SIG-M5 (cell line): ENCODE results near the gene TLCD1.
A peak's percentile ranks its signal among the peaks of the same experiment; 100 is the strongest.

Source experiments
- DNase-seq: peaks from one replicate; lab custom pipeline; 2025; lab: John Stamatoyannopoulos, UW

Gene TLCD1

DNA sequence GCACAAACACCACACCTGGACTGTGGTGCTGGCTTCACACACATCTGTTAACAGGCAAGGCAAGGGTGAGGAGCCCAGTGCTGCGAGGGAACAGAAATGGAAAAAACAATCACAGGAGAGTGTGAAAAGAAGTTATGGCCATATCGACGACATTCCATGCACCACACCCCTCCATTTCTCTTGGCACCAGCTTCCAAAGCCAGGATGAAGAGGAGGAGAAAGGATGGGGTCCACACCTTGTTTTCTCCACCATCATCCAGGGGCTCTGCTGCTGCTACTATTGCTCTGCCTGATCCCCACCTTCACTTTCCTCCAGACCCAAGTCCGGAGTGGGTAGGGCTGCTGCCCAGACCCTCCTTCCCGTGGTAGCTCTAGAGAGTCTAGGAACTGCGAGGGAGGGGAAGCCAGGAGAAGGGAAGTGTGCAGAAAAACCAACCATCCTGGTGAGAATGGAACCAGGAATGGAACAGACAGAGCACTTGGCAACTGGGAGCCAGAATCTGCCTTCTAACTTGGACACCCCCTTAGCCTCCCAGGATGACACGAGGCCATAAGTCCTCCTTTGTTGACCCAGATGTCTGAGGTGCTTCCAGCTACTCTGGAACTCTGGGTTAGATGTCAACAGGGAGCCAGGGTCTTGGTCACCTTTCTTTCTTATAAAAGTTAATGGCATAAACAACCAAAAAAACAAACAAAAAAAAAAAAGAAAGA lies 13.2 kb downstream of the TLCD1 start:
- DNase-seq: no peak

DNA sequence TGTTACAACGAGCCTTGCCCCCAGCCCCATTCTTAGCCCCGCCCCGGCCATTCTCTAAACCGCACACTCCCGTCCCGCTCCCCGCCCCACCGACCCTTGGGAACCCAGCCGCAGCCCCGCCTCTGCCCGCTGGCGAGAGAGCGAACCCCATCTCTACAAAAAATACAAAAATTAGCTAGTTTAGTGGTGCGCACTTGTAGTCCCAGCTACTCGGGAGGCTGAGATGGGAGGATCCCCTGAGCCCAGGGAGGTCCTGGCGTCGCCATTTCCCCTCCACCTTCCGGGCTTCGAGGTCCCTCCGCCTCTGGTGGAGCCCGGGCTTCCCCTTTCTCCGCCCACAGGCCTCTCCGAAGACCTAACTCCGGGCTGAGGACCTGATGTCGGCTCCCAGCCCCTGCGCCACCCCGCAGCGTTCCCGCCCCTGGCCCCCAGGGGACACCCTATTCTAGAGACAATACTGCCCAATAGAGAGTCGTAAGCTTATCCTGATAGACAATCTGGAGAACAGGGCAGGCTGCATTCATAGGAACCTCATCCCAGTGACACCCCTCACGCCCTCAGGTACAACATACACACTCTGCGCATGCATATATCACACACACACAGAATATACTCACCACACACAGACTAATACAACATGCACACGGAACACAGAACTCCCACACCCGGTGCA lies 13.9 kb downstream of the TLCD1 start:
- no peak for DNase-seq

DNA sequence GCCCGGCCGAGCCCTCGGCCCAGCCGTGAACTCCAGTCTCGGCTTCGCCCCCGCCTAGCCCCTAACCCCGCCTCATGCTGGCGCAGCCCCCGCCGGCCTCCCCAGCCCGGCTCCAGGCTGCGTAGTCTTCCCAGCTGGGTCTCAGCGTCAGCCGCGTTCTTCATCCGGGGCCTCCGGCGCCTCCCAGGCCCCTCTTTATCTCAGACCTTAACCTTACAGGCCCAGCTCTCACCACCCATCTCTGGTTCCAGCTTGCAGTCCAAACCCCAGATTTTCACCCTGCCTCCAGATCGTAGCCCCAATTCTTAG lies 14.4 kb downstream of the TLCD1 start, which contains the start of gene PROCA1:
PROCA1 (minus strand) TSS at position 166 of the 309 bp plus-strand sequence. CDS start 228 bp downstream, outside the sequence.
- DNase-seq: no peak

DNA sequence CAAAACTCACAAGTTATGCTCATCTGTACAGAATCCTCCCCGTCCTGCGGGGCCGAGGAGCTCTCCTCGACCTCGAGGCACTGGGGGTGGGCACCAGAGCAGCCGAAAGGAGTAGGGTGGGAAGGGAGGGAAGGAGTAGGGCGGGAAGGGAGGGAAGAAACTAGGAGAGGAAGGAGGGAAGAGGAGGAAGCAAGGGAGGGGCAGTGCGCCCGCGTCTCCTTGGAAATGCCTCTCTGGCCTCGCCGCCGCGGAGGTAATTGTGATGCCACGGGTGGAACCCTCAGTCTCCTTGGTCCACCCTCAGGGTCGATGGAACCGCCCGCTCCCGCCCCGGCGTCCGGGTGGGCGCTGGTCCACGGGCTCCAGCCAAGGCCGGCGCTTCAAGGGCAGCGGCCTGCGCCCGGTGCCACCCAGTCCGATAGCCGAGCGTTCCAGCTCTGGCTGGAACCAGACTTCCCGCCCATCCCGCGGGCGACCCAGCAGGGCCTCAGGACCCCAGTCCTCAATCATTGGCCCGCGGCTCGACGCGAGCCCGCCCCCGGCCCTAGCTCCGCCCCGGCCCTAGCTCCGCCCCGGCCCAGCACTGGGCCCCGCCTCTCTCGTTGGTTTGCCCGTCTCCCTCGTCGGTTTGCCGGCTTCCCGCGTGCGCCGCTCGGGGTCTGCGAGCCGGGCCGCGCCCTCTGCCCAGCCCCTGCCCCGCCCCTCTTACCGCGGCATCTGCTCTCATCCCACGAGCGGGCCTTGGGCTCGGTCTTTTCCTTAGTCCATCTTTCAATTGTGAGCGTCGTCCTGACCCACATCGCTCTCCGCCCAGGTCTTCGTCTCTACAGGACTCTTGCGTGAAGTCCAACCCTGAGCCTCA lies 14.9 kb downstream of the TLCD1 start:
- DNase-seq: peak; percentile 41

DNA sequence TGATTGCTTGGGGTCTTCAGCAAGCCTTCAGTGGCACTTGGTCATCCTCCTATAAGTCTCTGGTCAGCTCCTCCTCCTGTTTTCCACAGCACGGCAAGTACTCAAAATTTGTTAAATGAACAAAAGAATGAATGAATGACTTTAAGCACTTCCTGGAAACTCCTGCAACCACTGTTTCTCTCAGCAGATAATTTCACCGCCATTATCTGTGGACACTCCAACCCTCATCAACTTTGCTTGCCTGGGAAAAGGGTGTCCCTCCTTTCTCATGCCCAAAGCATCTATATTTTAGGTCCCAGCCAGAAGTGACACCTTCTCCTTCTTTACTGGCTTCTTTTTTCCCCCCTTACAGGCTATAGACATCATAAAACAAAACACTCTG lies 18.7 kb downstream of the TLCD1 start:
- DNase-seq: no peak

DNA sequence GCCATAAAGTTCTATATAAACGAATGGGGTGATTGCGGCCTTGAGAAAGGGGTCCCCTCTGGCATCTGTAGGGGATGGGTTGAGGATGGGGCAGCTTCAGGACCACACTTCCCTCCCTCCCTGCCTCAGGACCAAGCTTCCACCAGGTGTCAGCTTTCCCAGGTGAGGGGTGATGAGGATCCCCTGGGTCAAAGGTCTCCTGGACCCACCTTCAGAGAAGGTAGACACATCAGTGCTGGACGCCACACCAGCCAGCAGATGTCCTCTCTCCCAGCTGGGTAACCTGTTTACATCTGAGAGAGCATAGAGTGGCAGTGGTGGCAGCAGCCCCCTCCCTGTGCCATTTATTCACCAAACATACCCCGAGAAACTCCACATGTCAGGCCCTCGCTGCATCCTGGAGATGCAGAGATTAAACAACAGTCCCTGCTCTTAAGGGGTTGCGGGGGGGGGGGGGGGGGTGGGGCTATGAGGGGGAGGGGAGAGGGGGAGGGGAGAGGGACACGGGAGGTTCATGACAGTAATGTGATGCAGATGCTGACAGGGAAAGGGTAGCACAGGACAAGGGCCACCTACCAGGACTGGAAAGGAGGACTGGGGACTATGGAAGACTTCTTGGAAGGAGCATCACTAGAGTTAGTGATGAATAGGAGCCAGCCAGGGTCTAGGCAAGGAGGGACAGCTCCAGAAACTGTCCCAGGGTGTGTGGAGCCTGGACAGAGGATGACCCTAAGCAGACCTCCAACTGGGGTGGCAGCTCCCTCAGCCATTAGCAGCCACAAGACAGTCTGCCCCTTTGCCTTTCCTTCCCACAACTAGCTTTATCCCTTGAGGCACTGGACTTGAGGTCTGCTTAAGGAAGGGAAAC lies 19.3 kb downstream of the TLCD1 start:
- no peak for DNase-seq

DNA sequence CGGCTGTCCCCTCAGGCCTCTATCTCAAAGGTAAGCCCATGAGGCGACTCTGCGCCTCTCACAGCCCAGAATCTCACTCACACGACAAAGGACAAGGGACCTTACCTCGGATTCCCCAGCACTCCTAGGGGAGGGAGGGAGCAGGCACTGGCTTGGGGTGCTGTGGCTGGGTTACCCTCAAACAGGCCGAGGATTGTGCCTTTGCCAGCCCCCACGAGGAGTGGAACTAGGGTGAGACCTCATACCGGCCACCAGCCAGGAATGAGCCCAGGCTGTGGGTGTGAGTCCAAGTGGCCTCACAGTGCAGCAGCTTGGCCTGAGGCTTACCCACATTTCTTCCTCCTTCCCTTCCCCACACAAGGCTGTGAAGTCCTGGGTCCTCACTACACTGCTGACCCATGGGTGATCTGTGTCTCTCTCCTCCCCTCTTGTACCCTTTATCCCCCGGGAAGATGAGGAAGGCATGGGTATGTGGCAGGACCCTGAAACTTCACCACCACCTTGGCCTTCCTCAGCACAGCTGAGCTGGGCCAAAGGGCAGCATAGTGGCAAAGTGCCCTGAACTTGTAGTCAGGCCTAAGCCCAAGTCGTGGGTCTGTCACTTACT lies 20.2 kb downstream of the TLCD1 start:
- no peak for DNase-seq

DNA sequence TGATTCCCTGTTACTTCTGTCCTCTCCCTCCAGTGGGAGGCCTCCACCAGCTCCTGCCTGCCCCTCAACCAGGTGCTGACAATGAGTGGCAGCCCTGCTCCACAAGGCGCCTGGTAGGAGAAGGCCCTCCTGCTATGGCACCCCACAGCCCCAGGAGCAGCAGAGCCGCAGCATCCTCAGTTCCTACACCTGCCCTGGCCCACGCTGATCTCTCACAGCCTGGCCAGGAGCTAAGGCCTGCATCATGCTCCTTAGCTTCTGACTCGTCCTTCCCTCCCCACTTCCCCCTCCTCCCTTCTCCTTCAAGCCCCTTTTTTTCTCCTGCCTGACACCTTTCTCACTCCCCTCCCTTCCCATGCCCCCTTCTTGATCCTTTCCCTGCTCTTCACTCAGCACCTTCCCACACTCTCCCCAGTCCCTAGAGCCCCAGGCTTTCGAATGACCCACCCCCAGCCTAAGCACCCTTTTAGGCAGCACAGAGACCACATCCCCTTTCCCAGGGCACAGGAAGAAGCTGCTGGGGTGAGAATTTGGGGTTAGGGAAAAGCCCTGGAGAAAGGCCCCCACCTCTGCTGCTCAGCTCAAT lies 20.9 kb downstream of the TLCD1 start:
- no peak for DNase-seq

DNA sequence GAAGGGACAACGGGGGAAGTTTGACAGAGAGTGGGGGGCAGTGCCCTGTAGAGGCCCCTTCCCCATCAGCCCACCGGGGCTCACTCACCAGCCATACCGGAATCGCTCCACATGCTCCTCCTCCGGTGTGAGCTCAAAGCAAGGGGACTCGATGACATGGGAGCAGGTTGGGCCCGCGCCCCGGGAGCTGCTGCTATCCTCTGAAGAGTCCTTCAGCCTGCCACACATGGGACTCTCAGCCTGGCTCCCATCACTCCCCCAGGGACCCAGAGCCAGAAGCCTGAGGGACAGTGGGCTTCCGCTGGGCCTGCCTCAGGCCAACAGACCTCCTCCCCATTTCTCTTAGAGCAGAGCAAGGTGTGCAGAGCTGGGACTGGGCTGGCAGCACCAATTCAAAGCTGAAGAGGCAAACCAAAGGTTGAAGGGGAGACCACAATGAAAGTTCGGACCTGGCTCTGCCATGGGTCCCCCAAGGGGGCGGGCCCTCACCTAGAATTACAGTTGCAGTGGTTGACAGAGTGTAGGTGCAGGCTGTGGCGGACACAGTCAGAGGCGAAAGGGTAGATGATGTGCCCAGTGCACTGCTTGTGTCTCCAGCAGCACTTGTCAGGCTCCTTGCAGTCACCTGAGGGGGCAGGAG lies 21.7 kb downstream of the TLCD1 start:
- no peak for DNase-seq

DNA sequence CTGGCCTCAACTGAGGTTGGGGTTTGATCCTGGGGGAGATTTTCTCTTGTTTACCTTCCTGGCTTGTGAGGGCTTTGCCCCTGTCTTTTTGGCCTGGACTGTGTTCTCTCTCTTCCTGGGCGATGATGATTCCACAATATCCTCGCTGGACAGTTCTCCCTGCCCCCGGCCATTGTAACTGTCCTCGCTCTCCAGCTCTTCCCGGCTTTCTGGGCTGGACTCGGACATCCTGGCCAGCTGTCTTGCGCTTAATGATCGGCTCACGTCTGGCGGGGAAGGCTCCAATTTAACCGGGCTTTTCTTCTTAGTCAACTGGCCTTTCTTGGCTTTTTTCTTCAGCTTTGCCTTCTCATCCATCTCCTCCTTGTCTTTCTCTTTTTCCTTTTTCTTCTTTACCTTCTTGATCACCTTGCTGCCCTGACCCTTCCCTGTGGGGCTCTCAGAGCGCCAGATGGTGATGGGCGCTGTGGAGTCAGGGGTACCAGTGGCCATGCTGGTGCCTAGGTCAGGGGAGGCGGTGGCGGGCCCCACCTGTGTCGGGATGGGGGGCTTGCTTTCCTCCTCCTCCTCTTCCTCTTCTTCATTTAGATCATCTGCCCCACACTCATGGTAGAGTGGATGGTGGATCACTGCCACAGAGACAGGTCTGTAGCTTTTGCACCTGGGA lies 22.3 kb downstream of the TLCD1 start:
- no peak for DNase-seq

DNA sequence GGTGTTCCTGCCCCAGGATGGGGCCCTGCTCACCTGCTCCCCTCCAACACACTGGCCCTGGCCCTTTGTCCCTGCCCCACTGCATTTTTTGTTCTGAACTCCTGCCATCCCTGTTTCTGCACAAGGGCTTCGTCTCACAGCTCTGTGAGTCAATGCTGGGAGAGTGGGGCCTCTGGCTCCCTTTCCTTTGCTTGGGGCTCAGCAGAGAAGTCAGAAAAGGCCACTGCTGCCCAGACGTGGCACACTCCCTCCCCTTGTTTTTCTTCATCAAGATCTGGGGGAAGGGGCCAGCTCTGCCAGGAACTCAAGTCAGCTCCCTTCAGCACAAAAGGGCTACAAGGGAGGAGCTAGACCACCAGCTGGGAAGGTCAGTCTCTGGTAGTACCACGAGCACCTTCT lies 23.3 kb downstream of the TLCD1 start:
- DNase-seq: no peak

DNA sequence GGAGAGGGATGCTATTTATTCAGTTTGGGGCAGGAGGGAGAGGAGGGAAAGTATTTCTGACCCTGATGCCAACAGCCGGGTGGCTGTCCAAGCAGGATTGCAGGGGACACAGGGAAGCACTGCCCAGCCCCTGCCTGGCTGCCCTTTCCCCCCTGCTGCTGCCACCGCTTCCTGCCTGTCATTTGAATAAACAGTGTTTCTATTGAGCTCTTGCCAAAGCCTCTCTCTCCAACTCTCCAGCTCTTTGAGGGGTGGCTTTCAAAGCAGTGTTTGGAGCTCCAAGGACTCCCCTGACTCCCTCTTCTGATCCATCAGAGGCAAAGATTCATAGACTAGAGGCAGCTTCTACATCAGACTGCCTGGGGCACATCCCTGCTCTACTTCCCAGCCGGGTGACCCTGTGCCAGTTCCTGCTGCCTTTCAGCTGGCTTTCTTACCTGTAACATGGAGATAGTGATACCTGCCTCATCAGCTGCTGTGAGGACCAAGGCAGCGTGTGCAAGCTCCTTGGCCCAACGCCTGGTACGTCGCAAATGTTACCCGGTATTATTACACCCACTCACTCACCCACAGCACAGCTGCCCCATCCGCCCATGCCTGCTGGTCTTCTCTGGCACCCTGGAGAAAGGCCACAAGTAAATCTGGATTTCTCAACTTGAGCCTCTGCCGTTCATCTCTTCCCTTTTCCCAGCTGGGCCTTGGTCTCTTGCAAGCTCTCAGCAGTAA lies 23.8 kb downstream of the TLCD1 start:
- DNase-seq: no peak

DNA sequence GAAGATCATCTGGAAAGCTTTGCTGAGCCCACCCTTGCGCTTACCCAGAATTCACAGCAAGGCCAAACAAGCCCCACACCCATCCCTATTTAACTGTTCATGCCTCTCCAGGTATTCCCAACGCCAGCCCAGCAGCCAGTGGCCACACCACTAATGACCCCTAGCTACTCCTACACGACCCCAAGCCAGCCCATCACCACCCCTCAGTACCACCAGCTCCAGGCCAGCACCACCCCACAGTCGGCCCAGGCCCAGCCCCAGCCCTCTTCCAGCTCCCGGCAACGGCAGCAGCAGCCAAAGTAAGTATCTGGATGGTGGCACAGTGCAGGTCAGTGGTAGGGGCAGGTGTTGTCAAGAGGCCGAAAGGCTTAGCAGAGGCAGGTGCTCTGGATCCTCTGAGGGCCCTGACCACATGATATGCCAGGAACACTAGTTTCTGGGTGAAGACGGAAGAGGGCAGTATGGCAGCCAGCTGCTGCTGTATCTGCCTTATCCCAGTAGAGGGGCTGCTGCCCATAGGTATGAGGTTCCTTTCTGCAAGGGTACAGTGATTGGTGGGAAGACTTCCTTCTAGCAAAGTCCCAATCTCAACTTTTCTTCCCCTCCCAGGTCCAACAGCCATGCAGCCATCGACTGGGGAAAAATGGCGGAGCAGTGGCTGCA lies 25.1 kb downstream of the TLCD1 start:
- DNase-seq: no peak

DNA sequence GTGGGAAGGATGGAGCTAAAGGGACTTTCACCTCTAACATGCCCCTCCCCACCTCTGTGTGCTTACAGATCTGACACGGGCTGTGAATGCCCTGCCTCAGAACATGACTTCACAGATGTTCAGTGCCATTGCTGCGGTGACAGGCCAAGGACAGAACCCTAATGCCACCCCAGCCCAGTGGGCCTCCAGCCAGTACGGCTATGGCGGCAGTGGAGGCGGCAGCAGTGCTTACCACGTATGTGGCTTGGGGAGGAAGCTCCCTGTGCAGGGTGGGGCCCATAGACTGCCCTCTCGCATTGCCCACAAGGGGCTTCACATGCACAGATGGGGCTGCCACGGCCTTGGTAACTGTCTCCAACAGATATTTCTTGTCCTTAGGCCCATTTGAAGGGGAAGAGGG lies 25.8 kb downstream of the TLCD1 start:
- no peak for DNase-seq

DNA sequence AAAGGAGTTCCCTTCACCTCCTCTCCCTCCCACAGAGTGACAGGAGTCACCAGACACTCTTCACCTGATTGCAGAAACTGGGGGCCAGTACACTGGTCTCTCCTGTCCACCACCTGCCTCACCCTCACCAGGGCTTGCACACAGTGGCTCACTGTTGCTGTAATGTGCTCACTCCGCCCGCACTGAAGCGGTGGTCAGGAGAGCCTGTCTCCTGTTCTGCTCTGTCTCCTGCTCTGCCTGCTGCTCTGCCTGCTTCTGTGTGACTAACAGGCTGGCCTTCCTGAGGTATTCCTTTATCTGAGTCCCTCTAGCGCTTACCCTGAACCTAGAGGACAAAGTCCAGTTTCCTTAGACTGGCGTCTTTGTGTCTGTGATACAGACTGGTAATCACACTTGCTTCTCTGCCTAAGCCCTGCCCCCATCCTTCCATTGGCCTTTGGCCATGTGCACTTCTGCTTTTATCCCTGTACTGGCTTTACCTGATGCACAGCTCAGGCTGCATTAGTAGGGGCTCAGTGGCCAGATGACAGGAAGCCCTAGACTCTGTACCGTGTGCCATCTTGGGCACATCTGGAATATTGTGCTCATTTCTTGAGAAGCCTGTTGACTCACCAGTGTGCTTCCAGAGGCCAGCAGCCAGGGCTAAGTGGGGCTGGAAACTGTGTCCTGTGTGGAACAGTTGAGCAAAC lies 27.6 kb downstream of the TLCD1 start:
- DNase-seq: no peak

DNA sequence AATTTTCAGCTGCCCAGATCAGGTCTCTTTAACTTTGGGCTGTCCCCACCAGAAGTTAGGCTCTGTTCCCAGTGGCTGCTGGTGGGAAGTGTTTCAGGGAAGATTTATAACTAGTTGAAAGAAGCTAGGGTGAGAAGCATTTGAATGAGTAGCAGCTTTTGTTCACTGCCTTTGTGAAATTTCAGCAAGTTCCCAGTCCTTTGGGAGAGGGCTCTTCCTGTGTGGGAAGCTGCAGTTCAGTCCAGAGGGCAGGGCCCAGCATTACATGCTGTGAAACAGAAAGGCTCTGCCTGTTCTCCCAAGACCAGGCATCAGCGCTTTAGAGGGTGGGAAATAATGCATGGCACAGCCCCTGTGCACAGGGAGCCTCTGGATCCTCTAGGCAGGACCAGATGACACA lies 32.2 kb downstream of the TLCD1 start:
- no peak for DNase-seq

DNA sequence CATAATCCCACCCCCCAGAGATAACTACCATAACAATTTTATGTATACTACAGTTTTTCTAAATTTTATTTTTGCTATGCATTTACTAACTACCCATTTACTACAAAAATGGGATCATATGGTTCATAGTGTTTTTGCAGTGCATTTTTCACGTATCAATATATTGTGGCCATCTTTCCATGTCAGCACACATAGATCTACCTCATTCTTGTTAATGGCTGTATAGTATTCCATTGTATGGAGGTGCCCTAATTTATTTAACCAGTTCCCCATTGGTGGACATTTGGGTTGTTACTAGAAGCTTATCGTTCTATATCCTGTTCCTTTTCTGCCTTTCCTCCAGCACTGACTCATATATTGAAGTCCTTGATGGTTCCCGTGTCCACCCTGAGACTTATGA lies 37.0 kb downstream of the TLCD1 start:
- DNase-seq: no peak

DNA sequence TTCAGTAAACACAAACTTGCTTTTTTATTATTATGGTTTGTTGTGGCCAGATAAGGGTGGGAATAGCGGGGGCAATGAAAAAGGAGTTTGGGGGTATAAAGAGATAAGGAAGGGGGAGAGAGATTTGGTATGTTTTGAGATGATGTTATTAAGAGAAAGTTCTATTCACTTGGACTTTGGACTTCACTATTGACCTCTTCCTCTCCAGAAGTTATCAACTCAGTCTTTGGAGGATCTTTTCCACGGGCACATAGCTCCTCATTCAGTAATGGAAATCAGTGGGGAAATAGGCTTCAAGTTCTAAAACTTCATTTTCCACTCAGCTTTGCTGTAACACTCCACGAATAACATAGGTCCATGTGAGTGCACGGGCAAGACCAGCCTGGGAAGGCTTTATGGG lies 37.6 kb downstream of the TLCD1 start:
- no peak for DNase-seq
